Hematopoietic multipotent progenitor cell (in vitro differentiated cells): ENCODE data around the gene UCN. TPM values are rescaled to one million over a fixed set of nuclear protein-coding genes. Genes with fewer than 3 reads are reported as not detected.

Experiments
- DNase-seq, 3 donors: peaks; one replicate each; pipeline ENCODE4 v3.0.0-alpha.2; 2011 to 2015; ENCODE audit warnings: low read depth in 2 of 3, low spot score in 2 of 3
- total RNA-seq: library from RNA; depleted of rRNA; stranded (reverse); fragments of >200 nt; gene quantifications from one replicate; pipeline ENCODE4 v1.2.3, GENCODE V29; 2012

The UCN gene
- total RNA-seq, 1 donor, result 2.2 TPM

DNA sequence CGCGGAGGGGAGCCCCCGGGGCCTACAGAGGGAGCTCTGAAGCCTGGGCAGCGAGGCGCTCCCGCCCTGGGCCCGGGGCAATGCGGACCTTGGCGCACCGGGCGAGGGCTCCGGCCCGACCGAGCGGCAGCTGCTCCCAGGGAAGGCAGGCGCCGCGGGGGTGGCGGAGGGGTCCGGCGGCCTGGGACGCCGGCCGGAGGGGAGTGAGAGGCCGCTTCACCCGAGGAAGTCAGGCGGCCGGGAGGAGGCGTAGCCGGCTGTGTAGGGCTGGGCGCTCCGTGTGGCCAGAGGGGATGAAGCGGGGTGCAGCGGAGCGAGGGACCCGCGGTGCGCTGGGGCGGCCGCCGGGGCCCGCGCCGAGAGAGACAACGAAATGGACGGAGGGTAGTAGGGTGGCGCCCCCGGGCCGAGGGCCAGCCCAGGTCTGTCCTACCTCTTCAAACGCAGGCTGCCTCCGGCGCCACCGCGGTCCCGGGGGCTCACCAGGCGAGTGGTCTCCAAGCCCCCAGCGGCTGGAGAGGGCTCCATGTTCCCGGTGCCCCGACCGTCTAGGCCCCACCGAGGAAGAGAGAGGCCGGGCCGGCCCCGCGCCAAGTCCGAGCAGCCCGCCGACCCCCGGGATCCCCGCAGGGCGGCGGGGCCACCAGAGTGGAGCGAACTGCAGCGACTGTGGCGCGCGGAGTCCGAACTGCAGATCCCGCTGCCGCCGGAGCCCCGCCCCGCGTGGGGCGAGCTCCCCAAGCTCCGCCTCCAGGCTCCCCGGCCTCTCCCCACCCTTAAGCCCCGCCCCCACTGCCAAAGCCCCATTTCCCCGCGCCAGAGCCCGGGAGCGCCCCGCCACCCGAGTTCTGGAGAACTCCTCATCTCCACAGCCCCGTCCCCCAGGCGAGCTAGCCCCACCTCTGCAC lies 45.6 kb downstream of the UCN start, which contains the start of gene SLC30A3:
TSS of gene SLC30A3 (minus strand) at position 669 of the 908 bp plus-strand sequence. CDS start at position 528, 141 bp downstream.
- peak; percentile 28 to 58 (median 49) for DNase-seq

DNA sequence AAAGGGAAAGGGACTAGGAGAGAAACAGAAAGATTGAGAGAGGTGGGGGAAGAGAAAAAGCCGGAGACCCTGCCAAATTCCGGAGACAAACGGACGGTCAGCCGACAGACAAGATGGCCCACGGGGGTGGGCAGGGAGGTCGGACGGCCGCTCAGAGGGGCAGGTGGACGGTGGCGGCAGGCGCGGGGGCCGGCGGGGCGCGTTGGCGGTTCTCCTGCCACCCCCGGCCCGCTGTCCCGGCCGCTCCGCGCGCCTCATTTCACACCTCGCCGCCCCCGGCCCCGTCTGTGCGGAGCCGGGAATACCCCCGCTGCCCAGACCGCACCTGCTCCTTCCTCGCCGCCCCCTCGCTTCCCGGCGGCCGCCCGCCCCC lies 46.3 kb downstream of the UCN start:
- DNase-seq, result no peak

DNA sequence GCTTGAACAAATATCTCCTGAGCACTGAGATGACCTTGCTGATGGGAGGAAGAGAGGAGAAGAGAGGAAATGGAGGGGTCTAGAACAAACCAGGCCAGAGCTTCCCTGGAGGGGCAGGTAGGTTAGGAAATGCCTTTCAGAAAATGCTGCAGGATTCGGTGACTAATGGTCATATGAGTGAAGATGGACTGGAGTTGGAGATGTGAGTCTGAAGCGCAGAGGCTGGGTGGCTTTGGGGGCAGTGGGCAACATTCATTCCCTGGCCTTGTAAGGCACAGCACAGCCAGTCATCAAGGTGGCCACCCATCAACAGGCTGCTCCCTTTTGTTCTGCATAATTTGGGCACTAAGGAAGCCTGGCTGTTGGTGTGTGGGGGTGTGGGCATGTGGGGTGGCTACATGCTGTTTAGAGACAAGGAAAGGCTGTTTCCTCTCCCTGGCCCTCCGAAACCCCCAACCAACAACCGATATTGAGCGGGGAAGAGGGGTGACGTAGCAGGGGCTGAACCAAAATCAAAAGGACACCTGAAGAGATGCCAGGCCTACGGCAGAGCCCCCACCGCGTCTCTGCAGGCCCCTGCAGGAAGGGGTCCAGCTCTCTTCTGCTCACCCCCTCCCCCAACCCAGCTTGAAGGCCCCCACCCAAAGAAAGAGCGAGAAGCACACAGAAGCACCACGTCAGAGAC lies 46.9 kb downstream of the UCN start:
- no peak for DNase-seq

DNA sequence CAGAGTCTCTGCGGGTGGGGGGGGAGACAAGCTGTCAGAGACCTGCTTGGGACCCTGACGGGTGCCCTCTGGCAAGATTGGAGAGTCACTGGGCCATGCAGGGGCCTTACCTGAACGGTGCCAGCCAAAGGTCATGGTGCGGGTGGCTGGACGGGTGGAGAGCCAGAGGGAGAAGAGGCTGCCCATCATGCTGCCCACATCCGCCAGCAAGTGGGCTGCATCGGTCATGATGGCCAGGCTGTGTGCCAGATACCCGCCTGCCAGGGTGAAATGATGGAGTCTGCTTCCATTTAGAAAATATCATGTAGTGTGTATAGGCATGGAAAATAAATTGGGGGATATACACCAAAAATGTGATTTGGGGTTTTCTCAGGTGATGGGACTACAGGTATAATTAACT lies 50.2 kb downstream of the UCN start:
- DNase-seq, result no peak

Other genes with a start within 250 kb of the UCN start
- 397 TPM for gene OST4, start 236.8 kb downstream of the UCN start, total RNA-seq
- gene EMILIN1, start 229.8 kb downstream of the UCN start, total RNA-seq, result 31.2 TPM
- gene KHK, start 221.7 kb downstream of the UCN start, total RNA-seq, result 4.0 TPM
- 9.2 TPM for gene CGREF1, start 189.3 kb downstream of the UCN start, total RNA-seq
- 1.9 TPM for gene ABHD1, start 184.6 kb downstream of the UCN start, total RNA-seq
- 55.2 TPM for gene PREB, start 173.8 kb downstream of the UCN start, total RNA-seq
- gene PRR30, start 169.0 kb downstream of the UCN start, total RNA-seq, result under 0.01 TPM
- not detected for gene TCF23, start 159.4 kb downstream of the UCN start, total RNA-seq
- 131 TPM for gene ATRAID, start 96.4 kb downstream of the UCN start, total RNA-seq
- 60.1 TPM for gene SLC5A6, start 96.2 kb downstream of the UCN start, total RNA-seq
- 63.0 TPM for gene CAD, start 91.1 kb downstream of the UCN start, total RNA-seq
- under 0.01 TPM for gene SLC30A3, start 45.4 kb downstream of the UCN start, total RNA-seq
- gene DNAJC5G, start 33.0 kb downstream of the UCN start, total RNA-seq, result not detected
- gene TRIM54, start 26.0 kb downstream of the UCN start, total RNA-seq, result under 0.01 TPM
- 85.4 TPM for gene MPV17, start 14.7 kb upstream of the UCN start, total RNA-seq
- 43.4 TPM for gene GTF3C2, start 48.3 kb upstream of the UCN start, total RNA-seq
- gene EIF2B4, start 61.9 kb upstream of the UCN start, total RNA-seq, result 27.2 TPM
- 130 TPM for gene SNX17, start 62.2 kb upstream of the UCN start, total RNA-seq
- gene ZNF513, start 72.3 kb upstream of the UCN start, total RNA-seq, result 17.0 TPM
- gene PPM1G, start 101.1 kb upstream of the UCN start, total RNA-seq, result 66.2 TPM
- 49.8 TPM for gene NRBP1, start 120.2 kb upstream of the UCN start, total RNA-seq
- gene KRTCAP3, start 133.9 kb upstream of the UCN start, total RNA-seq, result 2.2 TPM
- 38.8 TPM for gene IFT172, start 181.3 kb upstream of the UCN start, total RNA-seq
- 0.27 TPM for gene FNDC4, start 186.8 kb upstream of the UCN start, total RNA-seq
- under 0.01 TPM for gene GCKR, start 188.4 kb upstream of the UCN start, total RNA-seq